ENCODE measurements around the gene NOB1.
"Not testable (repeated sequence)": the region's sequence is repeated elsewhere in the genome, so short reads cannot be mapped to it uniquely, and the experiment has no call there.

NOB1 gene

DNA sequence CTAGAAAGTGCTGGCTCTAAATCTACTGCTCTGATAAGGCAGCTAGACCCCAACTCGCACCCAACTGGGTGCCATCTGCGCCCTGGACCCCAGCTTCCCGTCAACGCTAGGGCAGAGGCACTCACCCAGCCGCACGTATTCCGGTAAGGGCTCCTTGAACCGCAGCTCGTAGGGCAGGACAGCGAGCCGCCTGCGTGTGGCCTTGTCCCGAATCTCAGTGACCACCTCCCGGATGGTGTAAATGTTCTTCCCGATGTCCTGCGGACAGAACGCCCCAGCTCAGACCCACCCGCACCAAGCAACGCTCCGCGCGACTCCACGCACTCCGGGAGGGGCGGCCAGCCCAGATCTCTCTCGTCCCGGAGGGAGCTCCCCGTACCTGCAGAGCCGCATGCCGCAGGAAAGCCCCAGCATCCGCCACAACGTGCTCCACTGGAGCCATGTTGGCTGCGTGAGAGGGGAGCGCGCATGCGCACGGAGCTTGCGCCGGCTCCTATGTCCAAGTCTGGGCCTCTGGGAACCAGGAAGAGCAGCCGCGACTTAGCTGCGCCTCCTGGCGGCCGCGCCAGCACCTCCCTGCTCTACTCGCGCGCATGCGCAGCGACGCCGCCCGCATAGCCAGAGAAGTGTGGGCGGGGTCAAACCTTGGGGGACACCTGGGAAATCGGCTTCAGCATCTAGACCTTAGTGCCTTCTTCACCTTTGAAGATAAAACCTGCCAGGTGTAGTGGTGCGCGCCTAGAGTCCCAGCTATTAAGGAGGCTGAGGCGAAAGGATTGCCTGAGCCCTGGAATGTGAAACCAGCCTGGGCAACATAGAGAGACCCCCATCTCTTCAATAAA is at the start of gene NOB1:
TSS of gene NOB1 (minus strand) at position 458 of the 842 bp plus-strand sequence. CDS start at position 442, 16 bp downstream.
- DNase-seq = peak; percentile 95

DNA sequence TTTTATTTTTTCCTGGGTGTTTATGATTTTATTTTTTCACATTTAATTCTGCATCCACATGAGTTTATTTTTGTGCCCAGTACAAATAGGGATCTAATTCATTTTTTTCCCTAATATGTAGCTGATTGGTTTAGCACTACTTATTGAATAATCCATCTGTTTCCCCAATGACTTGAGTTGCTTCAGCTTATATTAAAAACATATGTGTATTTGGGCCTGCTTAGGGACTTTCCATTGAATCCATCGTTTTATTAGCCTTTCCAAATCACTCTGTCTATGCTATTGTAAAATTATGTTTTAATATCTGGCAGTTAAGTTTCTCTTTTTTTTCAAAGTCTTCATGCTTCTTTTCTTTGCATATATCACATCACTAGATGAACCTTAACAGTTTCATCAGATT is 49.6 kb upstream of the NOB1 start:
- DNase-seq = no peak

- DNase-seq = no peak
Observed at GRCh38 chr16:69799611-69800031, 44.9 kb upstream of the NOB1 start.

- DNase-seq = peak; percentile 29 to 46
Observed at GRCh38 chr16:69798466-69798865, 43.7 kb upstream of the NOB1 start.

- peak; percentile 18 to 77 for DNase-seq
Observed at GRCh38 chr16:69796285-69797118, 41.8 kb upstream of the NOB1 start.

DNA sequence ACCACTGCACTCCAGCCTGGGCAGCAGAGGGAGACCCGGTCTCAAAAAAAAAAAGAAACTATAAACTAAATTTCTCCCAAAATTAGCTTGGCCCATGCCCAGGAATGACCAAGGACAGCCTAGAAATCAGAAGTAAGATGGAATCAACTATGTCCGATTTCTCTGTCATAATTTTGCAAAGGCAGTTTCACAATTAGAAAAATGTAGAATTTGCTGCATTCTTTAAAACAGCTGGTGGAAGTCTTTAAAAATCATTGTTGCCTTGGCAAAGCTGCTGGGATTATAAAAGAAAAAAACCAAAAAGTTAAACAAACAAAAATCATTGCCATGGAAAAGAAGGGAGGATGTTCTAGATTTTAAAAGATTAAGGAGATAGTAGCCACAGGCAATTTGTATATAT is 39.8 kb upstream of the NOB1 start:
- no peak for DNase-seq

DNA sequence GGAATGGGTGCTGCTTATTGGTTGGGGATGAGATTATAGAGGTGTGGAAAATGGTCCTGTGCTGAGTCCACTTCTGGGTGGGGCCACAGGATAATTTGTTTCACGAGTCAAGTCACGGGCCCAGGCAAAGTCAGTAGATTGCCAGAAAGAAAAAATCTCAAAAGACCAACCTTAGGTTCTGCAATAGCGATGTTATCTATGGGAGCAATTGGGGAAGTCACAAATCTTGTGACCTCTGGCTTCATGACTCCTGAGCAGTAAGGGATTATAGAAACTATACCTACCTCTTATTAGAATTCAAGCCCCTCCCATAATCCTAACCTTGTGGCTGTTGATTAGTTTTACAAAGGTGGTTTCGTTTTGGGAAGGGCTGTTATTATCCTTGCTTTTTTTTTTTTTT is 38.8 kb upstream of the NOB1 start:
- DNase-seq = no peak

- not testable (repeated sequence) for DNase-seq
Observed at GRCh38 chr16:69791391-69791847, 36.7 kb upstream of the NOB1 start.

- DNase-seq = no peak
Observed at GRCh38 chr16:69787883-69788282, 33.2 kb upstream of the NOB1 start.

DNA sequence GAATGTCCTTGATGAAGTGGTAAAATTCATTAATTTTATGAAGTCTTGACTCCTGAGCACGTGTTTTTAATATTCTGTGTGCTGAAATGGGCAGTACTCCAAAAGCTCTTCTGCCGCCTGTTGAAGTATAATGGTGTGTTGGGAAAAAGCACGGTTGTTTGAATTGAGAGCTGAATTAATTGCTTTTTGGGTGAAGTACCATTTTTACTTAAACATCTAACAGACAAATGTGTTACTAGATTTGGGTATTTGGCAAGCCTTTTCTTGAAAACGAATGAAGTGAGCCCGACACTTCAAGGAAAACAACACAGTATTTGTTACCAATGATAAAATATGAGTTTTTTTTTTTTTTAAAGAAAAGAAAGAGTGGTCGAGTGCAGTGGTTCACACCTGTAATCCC is 29.9 kb upstream of the NOB1 start:
- DNase-seq = no peak

DNA sequence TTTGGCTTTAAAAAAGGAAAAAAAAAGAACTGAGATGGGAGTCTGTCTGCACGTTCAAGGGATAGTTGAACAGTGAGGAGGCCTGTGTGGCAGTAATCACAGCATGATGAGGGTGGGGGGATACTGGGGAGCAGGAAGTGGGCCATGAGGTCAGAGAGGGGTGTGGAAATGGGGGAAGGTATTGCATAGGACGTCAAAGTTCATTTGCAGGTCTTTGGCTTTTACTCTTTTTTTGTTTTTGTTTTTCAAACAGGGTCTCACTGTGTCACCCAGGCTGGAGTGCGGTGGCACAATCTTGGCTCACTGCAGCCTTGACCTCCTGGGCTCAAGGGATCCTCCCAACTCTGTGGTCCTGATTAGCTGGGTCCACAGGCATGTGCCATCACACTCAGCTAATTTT is 26.4 kb upstream of the NOB1 start:
- DNase-seq = no peak

DNA sequence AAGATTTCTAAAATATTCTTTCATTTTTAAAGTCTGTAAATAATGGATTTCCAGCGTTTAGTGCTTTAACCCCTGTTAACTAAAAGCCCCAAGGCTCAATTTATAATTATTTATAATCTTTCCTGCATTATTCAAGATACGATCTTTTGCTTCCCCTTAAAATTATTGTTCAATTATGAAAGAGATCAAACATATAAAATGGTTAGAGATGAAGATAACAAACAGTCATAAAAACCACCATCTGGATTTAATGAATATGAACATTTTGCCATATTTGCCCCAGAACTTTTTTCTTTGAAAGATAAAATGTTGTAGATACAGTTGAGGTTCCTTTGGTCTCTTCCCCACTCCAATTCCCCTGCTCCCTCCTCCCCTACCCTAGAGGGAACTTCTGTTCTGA is 25.0 kb upstream of the NOB1 start:
- DNase-seq = no peak

GRCh38 chr16:69775563-69775962 is 20.8 kb upstream of the NOB1 start:
- DNase-seq = no peak

- DNase-seq = no peak
Observed at GRCh38 chr16:69773260-69773947, 18.7 kb upstream of the NOB1 start.

GRCh38 chr16:69771651-69771967 is 16.9 kb upstream of the NOB1 start:
- no peak for DNase-seq

DNA sequence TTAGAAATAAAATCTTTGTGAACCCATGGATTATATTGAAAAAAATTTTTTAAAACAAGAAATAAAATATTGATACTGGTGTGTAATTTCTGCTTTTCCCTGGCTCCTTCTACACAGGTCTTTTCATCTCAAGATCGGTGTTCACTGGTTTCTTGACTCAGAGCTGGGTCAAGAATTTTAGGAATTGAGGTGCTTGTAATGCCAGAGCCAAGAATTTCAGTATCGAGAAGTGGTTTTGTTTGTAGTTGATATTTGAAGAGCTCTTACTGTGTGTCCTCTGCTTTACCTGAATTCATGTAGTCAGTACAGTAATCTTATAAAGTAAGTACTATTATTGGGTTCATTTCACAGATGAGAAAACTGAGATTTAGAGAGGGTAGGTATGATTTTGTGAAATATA is 14.7 kb upstream of the NOB1 start:
- DNase-seq = no peak

DNA sequence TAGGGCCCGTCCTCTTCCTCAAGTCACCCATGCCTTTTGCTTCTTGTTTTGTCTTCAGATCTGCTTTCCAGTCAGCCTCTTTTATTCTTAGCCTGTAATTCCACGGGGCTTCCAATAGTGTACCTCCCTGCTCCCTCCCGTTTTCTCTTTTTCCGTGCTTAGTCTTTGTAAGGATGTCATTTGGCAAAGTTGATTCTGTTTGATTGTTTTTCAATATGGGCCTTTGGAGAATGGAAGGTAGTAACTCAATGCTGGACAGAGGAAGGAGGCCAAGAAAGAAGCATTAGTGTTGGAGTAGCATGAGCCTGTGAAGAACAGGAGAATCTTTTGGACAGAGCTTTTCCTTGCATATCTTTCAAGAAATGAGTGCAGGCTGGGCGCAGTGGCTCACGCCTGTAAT is 13.9 kb upstream of the NOB1 start:
- DNase-seq = no peak

DNA sequence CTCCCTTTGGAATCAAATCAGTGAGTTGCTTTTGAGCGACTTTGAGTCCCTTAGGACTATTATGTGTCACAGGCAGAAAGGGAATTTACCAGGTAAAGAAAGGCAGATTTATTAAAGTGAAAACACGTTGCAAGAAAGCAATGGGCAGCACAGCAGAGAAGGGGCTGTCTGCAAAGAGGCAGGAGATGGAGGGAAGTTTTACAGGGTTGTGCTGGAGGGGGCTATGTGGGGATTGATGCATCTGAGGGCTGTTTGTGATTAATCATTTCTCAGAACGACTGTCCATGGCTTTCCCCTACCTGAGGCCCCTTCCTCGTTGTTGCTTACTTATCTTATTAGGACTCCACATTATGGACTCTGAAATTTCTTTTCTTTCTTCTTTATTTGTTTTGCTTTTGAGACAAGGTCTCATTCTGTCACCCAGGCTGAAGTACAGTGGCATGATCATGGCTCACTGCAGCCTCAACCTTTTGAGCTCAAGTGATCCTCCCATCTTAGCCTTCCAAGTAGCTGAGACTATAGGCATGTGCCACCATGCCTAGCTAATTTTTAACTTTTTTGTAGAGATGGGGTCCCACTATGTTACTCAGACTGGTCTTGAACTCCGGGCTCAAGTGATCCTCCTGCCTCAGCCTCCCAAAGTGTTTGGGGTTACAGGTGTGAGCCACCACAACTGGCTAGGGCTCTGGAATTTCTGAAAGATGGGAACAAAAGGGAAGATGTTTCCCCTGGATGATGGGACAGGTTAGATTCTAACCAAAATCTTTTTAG is 12.9 kb upstream of the NOB1 start:
- DNase-seq = no peak

DNA sequence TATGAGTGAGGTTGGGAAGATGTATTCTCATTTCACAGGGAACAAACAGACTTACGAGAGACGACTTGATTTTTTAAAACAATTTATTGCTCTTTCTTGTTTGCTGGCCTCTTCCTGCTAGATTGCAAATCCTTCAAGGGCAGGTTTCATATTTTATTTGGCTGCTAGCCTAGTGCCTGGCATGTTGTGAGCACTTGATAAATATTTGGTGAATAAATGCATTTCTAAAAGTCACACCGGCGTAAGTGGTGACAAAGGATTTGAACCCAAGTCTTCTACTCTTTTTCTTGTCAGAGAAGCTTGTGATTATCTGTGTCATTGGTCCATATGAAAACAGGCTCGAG is 8.8 kb upstream of the NOB1 start:
- no peak for DNase-seq

DNA sequence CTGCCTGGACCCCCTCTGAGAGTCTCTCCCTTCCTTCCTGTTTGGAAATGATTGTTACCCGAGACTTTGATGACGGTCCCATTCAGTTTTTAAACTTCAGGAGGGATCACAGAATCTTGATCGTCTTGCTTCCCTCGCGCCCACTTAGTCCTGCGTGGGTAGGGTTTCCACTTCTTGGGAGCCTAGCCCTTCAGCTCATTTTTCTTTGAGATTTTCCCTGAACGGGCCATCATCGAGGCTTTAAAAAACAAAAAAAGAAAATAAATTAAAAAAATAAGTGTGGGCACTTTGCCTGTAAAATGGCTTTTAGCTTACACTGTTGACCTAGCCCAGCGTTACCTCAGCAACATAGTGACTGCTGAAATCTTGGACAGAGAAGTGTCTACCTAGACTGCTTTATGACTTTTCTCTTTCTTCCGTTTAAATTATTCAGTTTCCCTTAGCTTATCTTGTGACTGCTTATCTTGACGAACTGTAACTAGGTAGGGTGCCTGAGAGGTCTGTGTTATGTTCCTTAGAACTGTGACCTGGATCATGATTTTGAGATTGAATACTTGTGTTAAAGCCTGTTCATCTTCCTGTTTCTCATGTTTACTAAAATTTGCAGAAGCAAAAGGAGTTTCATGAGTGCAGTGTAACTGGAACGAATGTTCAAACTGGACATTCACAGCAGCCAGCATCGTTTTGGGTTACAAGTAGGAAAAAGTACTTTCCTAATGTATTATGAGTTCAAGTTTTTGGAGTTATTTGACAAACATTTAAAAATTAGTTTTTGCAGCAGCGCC is 8.3 kb upstream of the NOB1 start:
- no peak for DNase-seq

GRCh38 chr16:69761983-69762813 is 7.5 kb upstream of the NOB1 start, which contains the start of gene WWP2:
WWP2 (plus strand) TSS chr16:69762332; CDS start chr16:69787011, 24,679 bp downstream.
- peak; percentile 56 to 77 for DNase-seq
